KOPT-K1 (cell line): ENCODE data around the gene TLE3.

Experiments used
- H3K27ac ChIP-seq: fragments of 200-600 bp; sonication (generic); 2 replicates; pipeline ENCODE4 v1.5.1; 2016; ENCODE audit warnings: antibody characterized with exemption, mild to moderate bottlenecking, low read depth, low read length; ENCODE audit not compliant: poor library complexity, severe bottlenecking
- H3K36me3 ChIP-seq: fragments of 200-600 bp; sonication (generic); 2 replicates; pipeline ENCODE4 v1.5.1; 2017; ENCODE audit warnings: antibody characterized with exemption, mild to moderate bottlenecking, low read length, moderate library complexity; ENCODE audit not compliant: insufficient read depth
- H3K9me3 ChIP-seq: fragments of 200-600 bp; sonication (generic); 2 replicates; pipeline ENCODE4 v1.5.1; 2017; ENCODE audit warnings: antibody characterized with exemption, low read length, mild to moderate bottlenecking; ENCODE audit not compliant: insufficient read depth, poor library complexity, severe bottlenecking

TLE3 gene

GRCh38 chr15:70059476-70060213, 38.1 kb downstream of the TLE3 start:
- Histone ChIP-seq H3K27ac (no peak overlapping the region), H3K9me3 (no peaks in the 10 kb centered on the region), H3K36me3 (peaks cover 100% of the 10 kb centered on the region)

GRCh38 chr15:70058642-70059360, 38.9 kb downstream of the TLE3 start:
- H3K36me3 ChIP-seq: peaks cover 100% of the 10 kb centered on the region
- no peaks in the 10 kb centered on the region for H3K9me3 ChIP-seq
- no peak overlapping the region for H3K27ac ChIP-seq

GRCh38 chr15:70057931-70058641, 39.6 kb downstream of the TLE3 start:
- Histone ChIP-seq H3K9me3 (no peaks in the 10 kb centered on the region), H3K36me3 (peaks cover 100% of the 10 kb centered on the region), H3K27ac (no peak overlapping the region)

DNA sequence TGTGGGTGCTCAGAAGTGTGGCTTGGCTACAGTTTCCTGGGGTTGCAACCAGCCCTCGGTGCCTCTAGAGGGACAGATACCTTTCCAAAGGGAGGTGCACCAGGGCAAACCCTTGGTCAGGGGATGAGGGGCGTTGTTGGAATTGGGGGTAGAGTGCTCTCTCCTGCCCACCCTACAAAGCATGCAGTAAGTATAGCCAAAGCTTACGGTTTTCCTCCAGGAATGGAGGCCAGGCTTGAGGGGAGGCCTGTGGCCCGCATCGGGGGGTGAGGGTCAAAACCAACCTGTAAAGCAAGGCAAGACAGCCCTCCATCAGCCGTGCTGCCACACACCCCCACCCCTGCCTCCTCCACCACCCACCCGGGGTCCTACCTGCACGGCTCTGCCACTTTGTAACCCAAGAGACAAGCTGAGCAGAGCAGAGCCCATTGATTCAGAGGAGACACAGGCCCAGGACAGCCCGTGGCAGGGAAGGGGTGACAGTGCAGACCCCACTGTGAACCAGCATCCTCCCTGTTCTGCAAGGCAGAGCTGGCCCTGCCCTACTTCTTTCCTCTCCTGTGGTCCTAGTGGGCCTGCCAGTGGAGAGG, 41.5 kb downstream of the TLE3 start:
- H3K9me3 ChIP-seq: no peaks in the 10 kb centered on the region
- H3K27ac ChIP-seq: no peak overlapping the region
- peaks cover 100% of the 10 kb centered on the region for H3K36me3 ChIP-seq

DNA sequence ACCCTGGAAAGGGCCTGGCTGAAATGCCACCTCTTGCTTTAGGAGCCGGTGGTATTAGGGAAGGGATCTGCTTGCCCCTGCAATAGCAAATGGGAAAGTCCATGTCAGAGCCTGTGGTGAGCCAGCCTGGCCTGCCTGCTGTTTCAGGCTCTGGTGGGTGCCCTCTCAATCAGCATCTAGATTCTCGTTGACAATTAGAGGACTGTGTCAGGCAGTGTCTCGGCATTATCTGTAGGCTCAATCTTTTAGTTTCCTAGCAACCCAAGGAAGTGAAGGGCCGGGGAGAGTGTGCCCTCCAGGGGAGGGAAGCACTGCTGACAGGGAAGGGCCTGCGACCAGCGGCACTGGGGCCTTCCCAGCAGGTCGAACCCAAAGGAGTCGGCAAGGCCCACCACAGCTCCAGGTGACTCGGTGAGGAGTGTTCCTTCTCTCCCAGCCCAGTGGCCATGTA, 42.1 kb downstream of the TLE3 start:
- Histone ChIP-seq H3K9me3 (no peaks in the 10 kb centered on the region), H3K36me3 (peaks cover 100% of the 10 kb centered on the region), H3K27ac (no peak overlapping the region)

GRCh38 chr15:70054884-70055387, 42.8 kb downstream of the TLE3 start:
- Histone ChIP-seq H3K9me3 (no peaks in the 10 kb centered on the region), H3K36me3 (peaks cover 100% of the 10 kb centered on the region), H3K27ac (no peak overlapping the region)

- Histone ChIP-seq H3K9me3 (no peaks in the 10 kb centered on the region), H3K36me3 (peaks cover 100% of the 10 kb centered on the region), H3K27ac (no peak overlapping the region)
These were observed 43.4 kb downstream of the TLE3 start for GRCh38 chr15:70054366-70054765.

DNA sequence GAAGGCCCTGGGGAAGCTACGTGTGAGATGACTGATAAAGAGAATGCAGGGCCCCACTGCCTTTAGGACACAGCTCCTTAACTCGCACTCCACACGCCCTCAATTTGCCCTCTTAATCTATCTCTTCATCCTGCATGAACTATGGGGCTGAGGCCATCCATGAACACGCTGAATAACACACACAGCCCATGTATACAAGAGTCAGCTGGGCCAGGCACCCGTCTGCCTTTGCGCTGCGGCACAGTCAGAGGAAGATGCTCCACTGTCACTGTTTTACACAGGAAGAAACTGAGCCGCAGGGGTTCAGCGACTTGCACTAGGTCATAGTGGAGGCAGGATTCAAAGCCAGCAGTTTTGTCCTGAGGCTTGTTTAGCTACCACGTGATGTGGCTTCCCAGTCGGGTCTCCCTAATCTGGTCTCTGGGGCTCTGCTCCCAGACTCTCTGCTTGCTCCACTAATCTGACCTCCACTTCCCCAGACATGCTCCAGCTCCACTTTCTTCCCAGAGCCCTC, 43.9 kb downstream of the TLE3 start:
- Histone ChIP-seq H3K36me3 (peaks cover 100% of the 10 kb centered on the region), H3K9me3 (no peaks in the 10 kb centered on the region), H3K27ac (no peak overlapping the region)

DNA sequence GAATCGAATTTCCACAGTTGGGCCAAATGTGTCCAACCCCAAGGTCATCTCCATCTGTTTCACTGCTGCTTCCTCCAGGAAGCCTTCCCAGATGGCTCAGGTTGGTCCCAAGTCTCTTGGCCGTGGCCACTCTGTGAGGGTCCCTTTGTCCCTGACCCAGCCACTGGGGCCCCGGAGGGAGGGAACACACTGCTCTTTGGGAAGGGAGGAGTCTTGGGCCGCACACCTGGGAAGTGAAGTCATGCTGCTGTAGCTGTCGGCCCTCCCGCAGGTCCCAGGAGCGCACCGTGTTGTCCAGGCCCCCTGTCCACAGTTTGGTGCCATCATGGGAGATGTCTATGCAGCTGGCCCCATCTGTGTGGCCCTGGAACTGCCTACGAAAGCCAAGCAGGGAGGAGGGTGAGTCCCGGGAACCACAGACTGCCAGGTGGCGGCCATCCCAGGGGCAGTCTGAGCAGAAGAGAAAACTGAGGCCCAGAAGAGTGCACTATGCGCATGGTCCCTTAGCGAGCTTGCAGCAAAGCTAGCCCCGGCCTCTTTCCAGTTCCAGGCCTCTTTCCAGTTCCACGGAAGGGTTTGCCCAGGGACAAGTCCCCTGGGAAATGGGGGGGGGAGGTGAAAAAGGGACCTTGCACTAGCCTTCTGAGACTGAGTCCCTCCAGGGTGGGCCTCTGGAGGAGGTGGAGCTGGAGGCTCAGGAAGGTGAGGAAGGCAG, 44.6 kb downstream of the TLE3 start:
- Histone ChIP-seq H3K36me3 (peaks cover 100% of the 10 kb centered on the region), H3K9me3 (no peaks in the 10 kb centered on the region), H3K27ac (no peak overlapping the region)

DNA sequence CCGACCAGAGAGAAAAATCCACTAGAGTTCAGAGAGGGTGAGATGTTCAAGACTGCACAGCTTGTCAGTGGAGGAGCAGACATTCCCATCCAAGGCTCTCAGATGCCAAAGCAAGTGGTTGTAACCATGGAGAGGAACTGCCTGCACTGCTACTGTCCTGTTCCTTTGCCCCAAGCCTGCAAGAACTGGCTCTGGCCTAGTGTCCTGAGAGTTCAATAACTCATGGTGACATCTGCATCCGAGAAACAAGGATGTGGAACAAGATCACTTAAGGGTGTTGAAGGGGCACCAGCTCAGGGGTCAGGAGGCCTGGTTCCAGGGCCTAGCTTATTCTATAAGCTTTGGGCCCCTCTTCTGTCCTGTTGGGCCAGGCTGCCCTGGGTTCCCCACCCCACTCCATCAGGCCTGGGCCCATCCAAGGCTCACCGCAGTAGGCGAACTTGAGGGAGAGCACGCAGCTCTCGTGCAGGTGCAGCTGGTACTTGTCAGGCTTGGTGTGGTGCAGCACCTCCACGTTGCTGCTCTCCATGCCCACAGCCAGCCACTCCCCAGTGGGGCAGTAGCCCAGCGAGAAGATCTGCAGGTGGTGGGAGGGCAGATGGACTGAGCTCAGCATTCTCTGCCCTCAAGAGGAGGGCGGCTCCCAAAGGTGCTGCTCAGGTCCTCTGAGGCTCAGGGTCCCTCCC, 45.6 kb downstream of the TLE3 start:
- H3K9me3 ChIP-seq: no peaks in the 10 kb centered on the region
- H3K27ac ChIP-seq: no peak overlapping the region
- H3K36me3 ChIP-seq: peaks cover 100% of the 10 kb centered on the region

DNA sequence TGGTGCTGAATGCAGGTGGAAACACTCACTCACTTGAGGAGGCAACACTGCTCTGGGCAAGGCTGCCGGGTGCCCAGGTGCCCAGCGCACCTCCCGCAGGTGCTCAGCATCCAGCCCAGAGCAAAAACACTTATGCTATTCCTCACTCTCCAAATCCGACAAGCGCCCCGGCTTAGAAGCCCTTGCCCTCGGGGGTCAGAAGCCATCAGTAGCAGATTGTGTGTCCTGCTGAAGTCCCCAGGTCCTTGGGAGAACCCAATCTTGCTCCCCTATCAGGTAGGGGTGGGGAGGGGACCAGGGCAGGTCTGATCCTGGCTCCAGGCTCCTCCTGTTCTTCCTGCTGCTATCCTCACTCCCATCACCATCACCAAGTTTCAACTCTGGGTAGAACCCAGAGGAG, 46.7 kb downstream of the TLE3 start:
- Histone ChIP-seq H3K27ac (no peak overlapping the region), H3K36me3 (peaks cover 94% of the 10 kb centered on the region), H3K9me3 (no peaks in the 10 kb centered on the region)

GRCh38 chr15:70050441-70050840, 47.3 kb downstream of the TLE3 start:
- Histone ChIP-seq H3K36me3 (peaks cover 89% of the 10 kb centered on the region), H3K9me3 (no peaks in the 10 kb centered on the region), H3K27ac (no peak overlapping the region)

- Histone ChIP-seq H3K9me3 (no peaks in the 10 kb centered on the region), H3K27ac (no peak overlapping the region), H3K36me3 (peaks cover 82% of the 10 kb centered on the region)
These were observed 47.9 kb downstream of the TLE3 start for GRCh38 chr15:70049701-70050301.
